Right lobe of liver (tissue), 4 donors: ENCODE measurements around the gene ITPR2.

ENCODE experiments used
- CTCF ChIP-seq, 4 donors: fragments of 200-600 bp in 3 of 4; fragments of 450-650 bp in 1 of 4; IDR thresholded peaks; one replicate each; pipeline versions ENCODE4 v1.5.1 to v1.8.0; 2016 to 2022; ENCODE audit warnings: antibody characterized with exemption in 4 of 4, mild to moderate bottlenecking in 2 of 4
- POLR2A ChIP-seq: fragments of 450-650 bp; IDR thresholded peaks from one replicate; pipeline ENCODE4 v1.6.1; 2017; ENCODE audit warnings: antibody characterized with exemption, mild to moderate bottlenecking
- donor health status: DM: no; HTN: no; CAD: no.
- donor health status: DM: no; HTN: no; CAD: no.
- donor health status: DM: no; HTN: yes; CAD: no.

GRCh38 chr12:26789731-26790644 lies 43.0 kb downstream of the ITPR2 start:
- TF ChIP-seq CTCF (IDR thresholded peaks at IDR 0.05) (no peak), POLR2A (no peak)
